Glomerular visceral epithelial cell (primary cell): ENCODE measurements around the gene EHF.
A peak's percentile ranks its signal among the peaks of the same experiment; 100 is the strongest.

Experiments
- DNase-seq: peaks from one replicate; pipeline ENCODE4 v3.0.0-alpha.2; 2016; ENCODE audit errors: extremely low spot score

Gene EHF

DNA sequence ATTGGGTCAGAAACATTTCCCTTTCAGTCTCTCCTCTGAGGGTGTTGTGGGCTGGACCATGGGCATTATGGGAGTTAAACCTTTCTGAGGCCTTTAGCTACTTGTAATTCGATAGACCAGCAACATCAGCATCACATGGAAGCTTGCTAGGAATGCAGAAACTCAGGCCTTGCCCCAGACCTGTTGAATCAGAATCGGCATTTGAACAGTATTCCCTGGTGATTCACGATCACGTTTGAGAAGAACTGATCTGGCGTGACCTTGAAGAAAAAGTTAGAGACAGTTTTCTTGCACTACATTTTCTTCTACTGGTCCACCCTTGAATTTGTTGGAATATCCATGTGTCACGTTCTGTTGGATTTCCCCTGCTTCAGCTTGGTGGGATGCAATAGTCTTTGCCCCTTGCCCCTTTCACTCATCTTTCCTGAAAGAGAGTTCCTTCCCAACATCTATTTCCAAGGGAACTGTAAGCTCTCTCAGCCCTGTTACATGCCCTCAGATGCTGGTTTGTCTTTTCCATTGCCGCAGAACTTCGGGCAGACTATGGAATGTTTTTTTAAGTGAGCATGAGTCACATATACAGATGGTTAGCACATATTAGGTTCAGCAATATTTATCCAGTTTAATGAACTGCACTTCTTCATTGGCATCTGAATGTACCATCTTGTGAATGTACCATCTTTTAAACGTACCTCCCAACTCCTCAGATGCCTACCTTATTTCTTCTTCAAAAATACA lies 23.9 kb downstream of the EHF start:
- peak; percentile 82 for DNase-seq

DNA sequence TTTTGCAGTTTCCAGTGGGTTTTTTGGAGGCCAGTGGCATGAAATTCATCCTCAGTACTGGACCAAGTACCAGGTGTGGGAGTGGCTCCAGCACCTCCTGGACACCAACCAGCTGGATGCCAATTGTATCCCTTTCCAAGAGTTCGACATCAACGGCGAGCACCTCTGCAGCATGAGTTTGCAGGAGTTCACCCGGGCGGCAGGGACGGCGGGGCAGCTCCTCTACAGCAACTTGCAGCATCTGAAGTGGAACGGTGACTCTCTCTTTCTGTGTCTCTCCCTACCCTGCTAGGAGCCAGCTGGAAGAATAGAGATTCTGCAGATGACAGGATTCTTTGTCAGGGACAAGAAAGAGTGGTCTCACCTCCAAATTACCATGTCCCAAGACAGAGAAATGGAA lies 25.5 kb downstream of the EHF start:
- no peak for DNase-seq

GRCh38 chr11:34647131-34647530 lies 26.2 kb downstream of the EHF start:
- no peak for DNase-seq

DNA sequence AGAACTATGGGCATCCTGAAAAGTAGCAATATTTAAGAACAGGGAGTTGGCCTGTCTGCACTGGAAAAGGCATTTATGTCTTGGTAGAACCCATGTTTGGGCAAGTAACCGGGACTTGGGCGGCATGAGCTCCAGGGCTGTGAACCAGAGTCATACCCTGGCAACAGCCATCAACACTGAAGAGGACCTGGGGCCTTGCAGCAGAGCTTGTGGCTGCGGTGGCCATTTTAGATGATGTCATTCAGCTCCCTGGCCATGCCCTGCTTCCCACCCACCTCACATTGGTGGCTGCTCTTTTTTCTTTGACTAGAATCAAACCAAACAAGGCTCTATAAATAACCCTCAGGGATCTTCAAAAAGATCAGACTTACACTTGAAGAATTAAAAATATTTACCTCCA lies 26.6 kb downstream of the EHF start:
- no peak for DNase-seq

GRCh38 chr11:34648036-34648435 lies 27.1 kb downstream of the EHF start:
- DNase-seq = no peak

- no peak for DNase-seq
Observed at GRCh38 chr11:34649597-34649996, 28.7 kb downstream of the EHF start.

DNA sequence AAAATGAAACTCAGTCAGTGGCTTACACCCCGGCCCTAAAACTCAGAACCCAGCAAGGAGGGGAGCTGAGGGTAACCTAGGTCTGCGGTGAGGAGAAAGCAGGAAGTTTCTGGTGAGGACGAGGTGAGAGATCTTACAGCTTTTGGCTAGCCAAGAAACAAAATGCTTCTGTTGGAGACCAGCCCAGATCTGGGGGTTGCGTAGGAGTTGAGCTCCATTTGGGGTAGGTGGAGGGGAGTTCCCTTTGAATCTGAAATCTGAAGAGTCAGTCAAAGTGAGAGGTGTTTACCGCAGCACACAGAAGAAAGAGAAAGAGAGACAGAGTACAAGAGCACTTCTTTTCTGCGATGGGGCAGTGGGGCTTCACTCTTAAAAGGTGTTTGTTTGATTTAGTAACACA lies 29.6 kb downstream of the EHF start:
- DNase-seq = no peak

DNA sequence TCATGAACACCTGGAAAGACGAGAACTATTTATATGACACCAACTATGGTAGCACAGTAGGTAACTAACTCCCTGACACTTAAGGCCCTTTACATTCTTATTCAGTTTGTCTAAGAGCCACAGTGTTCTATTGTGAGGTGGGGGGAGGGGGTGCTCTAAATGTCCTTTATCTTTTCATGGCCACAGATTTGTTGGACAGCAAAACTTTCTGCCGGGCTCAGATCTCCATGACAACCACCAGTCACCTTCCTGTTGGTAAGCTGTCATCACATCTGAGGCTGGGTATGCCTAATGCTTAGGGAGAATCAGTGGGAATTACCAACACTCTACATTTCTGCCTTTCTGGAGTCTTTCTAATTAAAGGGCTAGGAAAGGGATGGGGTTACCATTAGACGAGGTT lies 30.7 kb downstream of the EHF start:
- DNase-seq = peak; percentile 43

DNA sequence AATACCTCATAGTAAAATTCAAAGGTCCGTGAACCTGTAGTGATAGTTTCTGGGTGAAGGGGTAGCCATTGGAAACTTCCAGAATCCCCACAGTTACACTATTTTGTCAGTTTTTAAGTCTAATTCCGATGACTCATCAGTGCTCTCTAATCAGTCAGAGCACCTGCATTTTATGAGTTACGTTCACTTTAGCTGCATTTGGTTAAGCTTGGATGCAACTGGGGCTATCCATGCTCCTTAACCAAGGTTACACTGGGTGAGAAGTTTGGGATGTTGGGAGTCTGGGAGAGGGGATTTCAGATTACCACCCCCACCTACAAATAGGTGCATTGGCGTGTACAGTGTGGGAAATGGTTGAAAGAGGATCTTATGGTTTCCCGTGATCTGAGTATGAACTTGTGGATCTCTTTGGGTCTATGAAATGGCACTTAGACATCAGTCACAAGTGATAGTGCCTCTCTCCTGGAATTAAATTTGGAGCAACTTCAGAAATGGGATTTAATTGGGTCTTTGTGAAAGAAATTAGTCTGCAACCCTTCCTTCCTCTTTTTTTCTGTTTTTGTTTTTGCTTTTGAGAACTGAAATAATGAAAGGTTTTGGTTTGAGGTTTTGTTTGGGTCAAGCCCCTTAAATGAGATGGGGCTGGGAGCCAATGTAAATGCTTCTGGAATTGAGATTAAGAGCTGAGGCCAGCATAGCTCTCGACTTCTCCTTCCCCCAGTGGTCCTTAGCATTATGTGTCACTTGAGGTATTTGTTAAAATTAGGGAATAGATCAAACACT lies 31.5 kb downstream of the EHF start:
- DNase-seq = no peak

- no peak for DNase-seq
Observed at GRCh38 chr11:34653031-34653430, 32.1 kb downstream of the EHF start.

GRCh38 chr11:34653851-34654482 lies 33.1 kb downstream of the EHF start:
- peak; percentile 96 for DNase-seq

GRCh38 chr11:34654483-34655334 lies 33.8 kb downstream of the EHF start:
- DNase-seq = peak; percentile 51

GRCh38 chr11:34655335-34656008 lies 34.6 kb downstream of the EHF start:
- DNase-seq = no peak

GRCh38 chr11:34656062-34656720 lies 35.3 kb downstream of the EHF start:
- DNase-seq = no peak

GRCh38 chr11:34658071-34659015 lies 37.5 kb downstream of the EHF start:
- no peak for DNase-seq

GRCh38 chr11:34659096-34659733 lies 38.3 kb downstream of the EHF start:
- DNase-seq = no peak

GRCh38 chr11:34665077-34665835 lies 44.4 kb downstream of the EHF start:
- DNase-seq = no peak

DNA sequence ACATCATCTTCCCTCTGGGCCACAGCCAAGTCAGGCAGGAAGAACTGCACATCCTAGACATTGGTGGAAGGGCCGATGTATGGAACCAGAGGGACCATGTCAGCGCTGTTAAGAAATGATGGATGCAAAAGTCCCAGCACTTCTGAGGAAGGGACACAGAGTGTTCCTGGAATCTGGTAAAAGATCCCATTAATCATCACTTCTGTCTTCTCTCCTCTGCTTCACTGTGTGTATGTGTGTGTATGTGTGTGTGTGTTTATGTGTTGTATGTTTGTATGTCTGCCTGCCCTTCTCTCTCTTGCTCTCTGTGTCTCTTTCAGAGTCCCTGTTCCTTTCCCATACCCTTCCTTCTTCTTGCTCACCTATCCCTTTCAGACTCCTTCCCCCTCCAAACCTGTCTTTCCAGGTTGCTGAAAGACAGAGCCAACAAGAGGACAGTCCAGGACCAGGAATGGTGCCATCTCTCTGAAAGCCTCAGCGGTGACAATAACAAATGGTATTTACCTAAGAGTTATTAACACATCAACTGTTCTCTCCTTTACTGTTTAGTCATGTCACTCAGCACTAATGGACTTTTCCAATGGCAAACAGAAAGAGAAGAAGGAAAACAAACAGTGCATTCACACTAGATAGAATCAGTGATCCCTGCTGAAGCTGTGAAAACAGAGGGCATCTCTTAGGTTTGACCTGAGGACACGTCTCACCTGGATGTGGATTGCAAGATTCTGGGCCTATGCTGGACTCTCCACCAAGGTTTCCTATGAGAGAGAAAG lies 47.1 kb downstream of the EHF start:
- DNase-seq = no peak
